H1 (cell line): ENCODE measurements around the gene ORC5. TPM values are rescaled to one million over a fixed set of nuclear protein-coding genes. Genes with fewer than 3 reads are reported as not detected.

ENCODE experiments used
- CTCF ChIA-PET: fragments of 300-600 bp; sonication (Branson Sonifier 250); formaldehyde crosslinking; loops from one replicate; lab custom pipeline; 2021; ENCODE audit not compliant: partially characterized antibody; lab: Charles Lee
- POLR2A ChIA-PET: fragments of 300-600 bp; sonication (Branson Sonifier 250); formaldehyde crosslinking; loops from one replicate; lab custom pipeline; 2021; ENCODE audit warnings: inconsistent platforms; ENCODE audit not compliant: partially characterized antibody; lab: Charles Lee
- DNase-seq, 2 experiments: peaks; one replicate each; pipeline versions ENCODE4 v3.0.0 to v3.0.0-alpha.2; 2010 to 2022; ENCODE audit warnings: low spot score in 2 of 2, low read depth in 1 of 2, mixed read lengths in 1 of 2
- FAIRE-seq: peaks from 2 replicates; lab custom pipeline; 2011; peaks lifted over from hg19 to GRCh38; lab: Jason Lieb, UNC
- H2AFZ ChIP-seq: 2 replicates; pipeline ENCODE4 v1.8.1; 2012; ENCODE audit warnings: low read length, inconsistent platforms
- H2AK5ac ChIP-seq: 2 replicates; pipeline ENCODE4 v1.6.1; 2013; ENCODE audit warnings: low read depth, low read length
- H2BK120ac ChIP-seq: replicated peaks from 2 replicates; pipeline ENCODE3; 2013; ENCODE audit warnings: low read depth, low read length, inconsistent platforms
- H2BK12ac ChIP-seq: 2 replicates; pipeline ENCODE4 v1.6.1; 2013; ENCODE audit warnings: low read depth, low read length
- H2BK15ac ChIP-seq: 2 replicates; pipeline ENCODE4 v1.6.1; 2013; ENCODE audit warnings: low read length
- H2BK20ac ChIP-seq: 2 replicates; pipeline ENCODE4 v1.6.1; 2013; ENCODE audit warnings: low read length
- H2BK5ac ChIP-seq: 2 replicates; pipeline ENCODE4 v1.6.1; 2013; ENCODE audit warnings: low read depth, low read length
- H3K14ac ChIP-seq: 2 replicates; pipeline ENCODE4 v1.6.1; 2013; ENCODE audit warnings: inconsistent platforms; ENCODE audit not compliant: insufficient read length
- H3K18ac ChIP-seq: 2 replicates; pipeline ENCODE4 v1.6.1; 2013; ENCODE audit warnings: low read length; ENCODE audit errors: extremely low read depth
- H3K23ac ChIP-seq: 2 replicates; pipeline ENCODE4 v1.6.1; 2013; ENCODE audit warnings: inconsistent platforms; ENCODE audit not compliant: insufficient read length
- H3K23me2 ChIP-seq: 2 replicates; pipeline ENCODE4 v1.6.1; 2013; ENCODE audit warnings: low read depth, low read length
- H3K27ac ChIP-seq: 2 replicates; pipeline ENCODE4 v1.6.1; 2011; ENCODE audit warnings: low read depth, low read length, inconsistent platforms
- H3K27me3 ChIP-seq, 4 experiments: replicated peaks in 1 of 4; 1 replicate in 1 of 4; 2 replicates in 3 of 4; pipeline versions ENCODE4 v1.6.1 to v1.8.1; 2011 to 2013; ENCODE audit warnings: low read length in 3 of 4, mild to moderate bottlenecking in 3 of 4, inconsistent platforms in 2 of 4, mixed read lengths in 2 of 4, moderate library complexity in 1 of 4; ENCODE audit not compliant: control insufficient read depth in 3 of 4, insufficient read depth in 3 of 4; ENCODE audit errors: extremely low read depth in 1 of 4
- H3K36me3 ChIP-seq, 4 experiments: 2 replicates each; pipeline versions ENCODE4 v1.6.1 to v1.8.1; 2011 to 2013; ENCODE audit warnings: mild to moderate bottlenecking in 4 of 4, low read length in 3 of 4, moderate library complexity in 2 of 4, control low read depth in 1 of 4, inconsistent platforms in 1 of 4; ENCODE audit not compliant: insufficient read depth in 4 of 4, control insufficient read depth in 2 of 4
- H3K4ac ChIP-seq: replicated peaks from 2 replicates; pipeline ENCODE3; 2013; ENCODE audit warnings: low read length, low read depth, mixed read lengths, inconsistent platforms; ENCODE audit not compliant: insufficient read length
- H3K4me1 ChIP-seq, 4 experiments: replicated peaks in 1 of 4; 1 replicate in 1 of 4; 2 replicates in 3 of 4; pipeline versions ENCODE4 v1.6.1 to v1.8.1; 2011 to 2013; ENCODE audit warnings: low read length in 3 of 4, inconsistent platforms in 2 of 4, mixed read lengths in 1 of 4; ENCODE audit not compliant: insufficient read depth in 4 of 4, control insufficient read depth in 3 of 4
- H3K4me2 ChIP-seq, 2 experiments: 2 replicates each; pipeline versions ENCODE4 v1.6.1 to v1.8.1; 2011 to 2013; ENCODE audit warnings: low read depth in 2 of 2, low read length in 2 of 2, control low read depth in 1 of 2, inconsistent platforms in 1 of 2, mild to moderate bottlenecking in 1 of 2; ENCODE audit not compliant: insufficient read depth in 1 of 2
- H3K4me3 ChIP-seq, 4 experiments: fragments of 200-600, 300-600 bp in 1 of 4; sonication (generic), shearing (Covaris generic), sonication (Bioruptor Twin) in 1 of 4; 2 replicates each; pipeline versions ENCODE4 v1.5.1 to v1.8.1; 2011 to 2016; ENCODE audit warnings: low read length in 4 of 4, low read depth in 3 of 4, control low read depth in 2 of 4, inconsistent platforms in 2 of 4, mild to moderate bottlenecking in 2 of 4, mixed read lengths in 1 of 4, moderate library complexity in 1 of 4; ENCODE audit not compliant: insufficient read depth in 2 of 4; ENCODE audit errors: extremely low read depth in 1 of 4
- H3K56ac ChIP-seq: replicated peaks from 2 replicates; pipeline ENCODE3; 2013; ENCODE audit warnings: low read depth, mild to moderate bottlenecking, mixed read lengths, low read length, inconsistent platforms; ENCODE audit not compliant: insufficient read length
- H3K79me1 ChIP-seq: 2 replicates; pipeline ENCODE4 v1.6.1; 2013; ENCODE audit warnings: low read depth, low read length, control low read depth
- H3K79me2 ChIP-seq, 2 experiments: 2 replicates each; pipeline versions ENCODE4 v1.6.1 to v1.8.1; 2012 to 2013; ENCODE audit warnings: low read length in 2 of 2, mild to moderate bottlenecking in 2 of 2, inconsistent platforms in 1 of 2; ENCODE audit not compliant: insufficient read depth in 2 of 2, control insufficient read depth in 1 of 2
- H3K9ac ChIP-seq, 4 experiments: replicated peaks in 1 of 4; 1 replicate in 1 of 4; 2 replicates in 3 of 4; pipeline versions ENCODE4 v1.6.1 to v1.8.1; 2011 to 2013; ENCODE audit warnings: low read depth in 3 of 4, low read length in 3 of 4, control low read depth in 2 of 4, mild to moderate bottlenecking in 2 of 4, moderate library complexity in 2 of 4, inconsistent platforms in 1 of 4; ENCODE audit errors: extremely low read depth in 1 of 4
- H3K9me3 ChIP-seq, 2 experiments: 2 replicates each; pipeline versions ENCODE4 v1.6.1 to v1.8.1; 2012 to 2013; ENCODE audit warnings: mild to moderate bottlenecking in 2 of 2, moderate library complexity in 2 of 2, control low read depth in 1 of 2, inconsistent platforms in 1 of 2, low read depth in 1 of 2, low read length in 1 of 2, mixed read lengths in 1 of 2; ENCODE audit not compliant: insufficient read depth in 2 of 2
- H4K20me1 ChIP-seq, 2 experiments: replicated peaks in 1 of 2; 2 replicates each; pipeline versions ENCODE3 to v1.8.1; 2011 to 2013; ENCODE audit warnings: inconsistent platforms in 2 of 2, low read length in 2 of 2, mild to moderate bottlenecking in 1 of 2; ENCODE audit not compliant: insufficient read depth in 2 of 2, control insufficient read depth in 1 of 2
- H4K5ac ChIP-seq: 2 replicates; pipeline ENCODE4 v1.6.1; 2013; ENCODE audit warnings: low read length, low read depth, mixed read lengths, inconsistent platforms; ENCODE audit not compliant: insufficient read length
- H4K8ac ChIP-seq: 2 replicates; pipeline ENCODE4 v1.8.0; 2013; ENCODE audit warnings: mild to moderate bottlenecking, moderate library complexity, low read length, inconsistent platforms; ENCODE audit not compliant: insufficient read depth; ENCODE audit errors: extremely low read depth
- H4K91ac ChIP-seq: replicated peaks from 2 replicates; pipeline ENCODE3; 2013; ENCODE audit warnings: low read length, mixed read lengths, inconsistent platforms; ENCODE audit not compliant: insufficient read length
- EZH2 ChIP-seq: fragments of 200-600 bp; sonication (generic); IDR thresholded peaks from 2 replicates; pipeline ENCODE4 v1.7.1; 2012; ENCODE audit warnings: low read depth, mild to moderate bottlenecking, moderate library complexity, low read length, inconsistent platforms; ENCODE audit not compliant: severe bottlenecking
- GABPA ChIP-seq: IDR thresholded peaks from 2 replicates; pipeline ENCODE4 v1.6.1; 2011; ENCODE audit warnings: mild to moderate bottlenecking, low read length, moderate library complexity, borderline replicate concordance; ENCODE audit not compliant: insufficient read depth
- GTF2F1 ChIP-seq: IDR thresholded peaks from 2 replicates; pipeline ENCODE4 v1.6.1; 2012; ENCODE audit warnings: low read depth, low read length, improper control_type of control experiment, borderline replicate concordance
- JUN ChIP-seq: IDR thresholded peaks from 2 replicates; pipeline ENCODE4 v1.6.1; 2011; ENCODE audit warnings: low read depth, mild to moderate bottlenecking, improper control_type of control experiment, low read length
- JUND ChIP-seq: IDR thresholded peaks from 2 replicates; pipeline ENCODE4 v1.6.1; 2011; ENCODE audit warnings: mild to moderate bottlenecking, improper control_type of control experiment, low read length
- MAFK ChIP-seq: IDR thresholded peaks from 2 replicates; pipeline ENCODE4 v1.6.1; 2012; ENCODE audit warnings: low read depth, mild to moderate bottlenecking, improper control_type of control experiment, low read length
- RAD21 ChIP-seq, 2 experiments: IDR thresholded peaks in 1 of 2; conservative IDR thresholded peaks in 1 of 2; 2 replicates each; pipeline ENCODE4 v1.6.1; 2011; ENCODE audit warnings: low read depth in 2 of 2, low read length in 2 of 2, improper control_type of control experiment in 1 of 2, inconsistent platforms in 1 of 2, mild to moderate bottlenecking in 1 of 2, moderate library complexity in 1 of 2
- RFX5 ChIP-seq: IDR thresholded peaks from 2 replicates; pipeline ENCODE4 v1.6.1; 2011; ENCODE audit warnings: low read depth, low read length, improper control_type of control experiment, borderline replicate concordance
- SIN3A ChIP-seq, 2 experiments: IDR thresholded peaks in 1 of 2; conservative IDR thresholded peaks in 1 of 2; 2 replicates each; pipeline ENCODE4 v1.6.1; 2011 to 2012; ENCODE audit warnings: low read length in 2 of 2, improper control_type of control experiment in 1 of 2, low read depth in 1 of 2, mild to moderate bottlenecking in 1 of 2
- SP4 ChIP-seq: IDR thresholded peaks from 2 replicates; pipeline ENCODE4 v1.6.1; 2012; ENCODE audit warnings: low read length, inconsistent platforms
- TAF1 ChIP-seq: IDR thresholded peaks from 2 replicates; pipeline ENCODE4 v1.6.1; 2011; ENCODE audit warnings: mild to moderate bottlenecking, low read depth, low read length
- TAF7 ChIP-seq: optimal IDR thresholded peaks from 2 replicates; pipeline ENCODE3; 2011; ENCODE audit warnings: low read depth, mild to moderate bottlenecking, inconsistent platforms, low read length, moderate library complexity, borderline replicate concordance
- TBP ChIP-seq: IDR thresholded peaks from 2 replicates; pipeline ENCODE4 v1.6.1; 2011; ENCODE audit warnings: low read depth, low read length, improper control_type of control experiment
- YY1 ChIP-seq: IDR thresholded peaks from 2 replicates; pipeline ENCODE4 v1.6.1; 2011; ENCODE audit warnings: low read depth, mild to moderate bottlenecking, low read length
- WGBS, 2 experiments: shearing (Covaris generic) in 1 of 2; methylation state at CpG; one replicate each; pipeline versions ENCODE4 v1.1.6 to v1.1.7; 2013 to 2015; ENCODE audit warnings: low lambda C conversion rate in 2 of 2, mixed read lengths in 2 of 2, inconsistent platforms in 1 of 2, low coverage in 1 of 2, missing lambda C conversion rate in 1 of 2; ENCODE audit not compliant: insufficient replicate concordance in 2 of 2, insufficient coverage in 1 of 2, insufficient read length in 1 of 2; ENCODE audit errors: extremely low coverage in 1 of 2, missing lambda C conversion rate in 1 of 2; 5-methylcytosine and 5-hydroxymethylcytosine counted together
- polyA plus RNA-seq, 7 experiments: library from polyadenylated mRNA; depleted of rRNA in 3 of 7; stranded (reverse) in 5 of 7; unstranded in 2 of 7; fragments of >200 nt in 5 of 7; fragments of 200-250 nt in 2 of 7; gene quantifications; 1 replicate in 5 of 7; 2 replicates in 1 of 7; 4 replicates in 1 of 7; pipeline versions ENCODE4 v1.2.1 to v1.2.3, GENCODE V29; 2011 to 2013; ENCODE audit warnings: missing spikeins in 2 of 7, mixed read lengths in 2 of 7
- total RNA-seq: library from RNA; stranded (reverse); fragmentation: NEBNext Ultra II Directional; extraction: Animal tissue kit (Norgen Biotek cat#: 25700); gene quantifications from 2 replicates; pipeline ENCODE4 v1.2.1, GENCODE V29; 2021

Gene ORC5
- total and polyA plus RNA-seq, 2 of the 8 experiments (the other 6 are each of a cell fraction or from before 2014, with no cell fraction given) = 7.7 to 19.9 TPM

GRCh38 chr7:104089061-104089460 lies 118.8 kb downstream of the ORC5 start:
- no peak overlapping the region for H2AFZ ChIP-seq
- POLR2A ChIA-PET = no interaction called here
- no peak overlapping the region for H3K4me3 ChIP-seq
- no peak for TF ChIP-seq MAFK
- TF ChIP-seq TBP = no peak
- TF ChIP-seq TAF1 = no peak
- TF ChIP-seq SIN3A (conservative IDR thresholded peaks at IDR 0.05 in 1 of 2, IDR thresholded peaks at IDR 0.05 in 1 of 2; ENCODE audit: low read depth in 1 of 2, low read length in 2 of 2) = no peak
- TF ChIP-seq TAF7 = no peak
- TF ChIP-seq SP4 = no peak
- no peak for TF ChIP-seq EZH2
- TF ChIP-seq RAD21 (IDR thresholded peaks at IDR 0.05 in 1 of 2, conservative IDR thresholded peaks at IDR 0.05 in 1 of 2; ENCODE audit: low read depth in 2 of 2, low read length in 2 of 2) = no peak
- TF ChIP-seq RFX5 = no peak
- no peak for TF ChIP-seq GABPA
- TF ChIP-seq JUN = no peak
- TF ChIP-seq JUND = no peak
- no peak for TF ChIP-seq GTF2F1
- no peak for TF ChIP-seq YY1

More at GRCh38 chr7:104089061-104089460, 118.8 kb downstream of the ORC5 start:
- Histone ChIP-seq H4K20me1 (no peaks in the 10 kb centered on the region), H3K79me2 (no peaks in the 10 kb centered on the region), H3K36me3 (no peaks in the 10 kb centered on the region), H2AK5ac (no peak overlapping the region), H2BK5ac (no peak overlapping the region), H4K5ac (no peak overlapping the region), H3K27ac (no peak overlapping the region), H3K79me1 (no peaks in the 10 kb centered on the region), H2BK120ac (no peak overlapping the region), H2BK15ac (no peak overlapping the region), H2BK20ac (no peak overlapping the region), H3K18ac (no peak overlapping the region), H3K23ac (no peak overlapping the region), H3K4me2 (no peak overlapping the region), H3K4me1 (no peaks in the 10 kb centered on the region), H3K9me3 (no peaks in the 10 kb centered on the region), H3K14ac (no peak overlapping the region), H3K23me2 (no peaks in the 10 kb centered on the region; the same call in 1 of the 2 replicates), H3K56ac (no peak overlapping the region), H4K8ac (no peak overlapping the region), H4K91ac (no peak overlapping the region), H3K27me3 (no peaks in the 10 kb centered on the region), H3K9ac (no peak overlapping the region), H3K4ac (no peak overlapping the region), H2BK12ac (no peak overlapping the region)
- DNase-seq (no peak), FAIRE-seq (no peak)
- CTCF ChIA-PET = no interaction called here
- WGBS, 2 experiments = 100% methylated on average over 1 of the region's 1 CpG; no CpG with 5 or more reads in 1 of the 2 experiments
